DOHH2 (cell line): ENCODE measurements around the gene LRIG2.

Source experiments
- EZH2phosphoT487 ChIP-seq: fragments of 200-600 bp; sonication (generic); IDR thresholded peaks from 2 replicates; pipeline ENCODE4 v1.6.1; 2017; ENCODE audit warnings: borderline replicate concordance, mild to moderate bottlenecking, antibody characterized with exemption, low read length, moderate library complexity, mixed read lengths
- TF ChIP-seq, protein P1 (sequence below): fragments of 200-600 bp; sonication (generic); IDR thresholded peaks from one replicate; pipeline ENCODE4 v1.5.1; 2014; ENCODE audit warnings: antibody characterized with exemption, mild to moderate bottlenecking, low read depth, low read length; ENCODE audit not compliant: poor library complexity, severe bottlenecking

DNA sequence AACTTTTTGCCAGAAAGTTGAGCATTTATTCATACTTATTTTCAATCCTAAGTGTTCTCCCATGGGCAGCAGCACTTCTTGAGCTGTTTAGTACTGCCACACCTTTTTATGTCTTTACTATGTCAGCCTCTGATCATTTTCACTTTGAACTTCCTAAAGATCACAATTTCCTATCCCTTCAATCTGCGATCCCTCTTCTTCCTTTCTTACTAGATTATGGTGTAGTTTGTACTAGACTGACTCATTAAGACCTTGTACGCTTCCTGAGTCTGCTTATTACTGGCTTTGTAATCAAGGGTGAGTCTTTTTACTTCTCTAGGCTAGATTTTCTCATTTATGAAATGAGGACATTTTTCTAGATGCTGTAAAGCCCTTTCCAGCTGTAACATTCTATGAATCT lies 55.1 kb downstream of the LRIG2 start:
- TF ChIP-seq, protein P1, sequence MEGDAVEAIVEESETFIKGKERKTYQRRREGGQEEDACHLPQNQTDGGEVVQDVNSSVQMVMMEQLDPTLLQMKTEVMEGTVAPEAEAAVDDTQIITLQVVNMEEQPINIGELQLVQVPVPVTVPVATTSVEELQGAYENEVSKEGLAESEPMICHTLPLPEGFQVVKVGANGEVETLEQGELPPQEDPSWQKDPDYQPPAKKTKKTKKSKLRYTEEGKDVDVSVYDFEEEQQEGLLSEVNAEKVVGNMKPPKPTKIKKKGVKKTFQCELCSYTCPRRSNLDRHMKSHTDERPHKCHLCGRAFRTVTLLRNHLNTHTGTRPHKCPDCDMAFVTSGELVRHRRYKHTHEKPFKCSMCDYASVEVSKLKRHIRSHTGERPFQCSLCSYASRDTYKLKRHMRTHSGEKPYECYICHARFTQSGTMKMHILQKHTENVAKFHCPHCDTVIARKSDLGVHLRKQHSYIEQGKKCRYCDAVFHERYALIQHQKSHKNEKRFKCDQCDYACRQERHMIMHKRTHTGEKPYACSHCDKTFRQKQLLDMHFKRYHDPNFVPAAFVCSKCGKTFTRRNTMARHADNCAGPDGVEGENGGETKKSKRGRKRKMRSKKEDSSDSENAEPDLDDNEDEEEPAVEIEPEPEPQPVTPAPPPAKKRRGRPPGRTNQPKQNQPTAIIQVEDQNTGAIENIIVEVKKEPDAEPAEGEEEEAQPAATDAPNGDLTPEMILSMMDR, result no peak
- TF ChIP-seq EZH2phosphoT487, result no peak
